Measurements from ENCODE around the gene PCNT.

Gene PCNT

DNA sequence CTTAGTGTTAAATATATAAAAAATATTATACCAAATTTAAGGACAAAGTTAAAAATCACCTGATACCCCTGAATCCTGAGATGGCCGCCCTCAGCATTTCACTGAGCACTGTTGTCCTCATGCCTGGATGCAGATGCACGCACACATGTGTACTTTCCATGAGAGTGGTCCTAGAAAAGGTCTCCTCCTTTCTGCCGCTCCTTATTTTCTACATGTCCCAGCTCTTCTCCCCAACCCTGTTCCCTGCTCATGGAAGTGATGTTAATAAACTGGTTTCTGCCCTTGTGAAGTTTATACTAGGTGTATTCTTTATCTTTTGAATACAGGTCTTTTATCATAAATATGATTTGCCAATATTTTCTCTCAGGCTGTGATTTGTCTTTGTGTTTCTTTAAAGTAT is 167.6 kb downstream of the PCNT start:
- DNase-seq, result no peak

DNA sequence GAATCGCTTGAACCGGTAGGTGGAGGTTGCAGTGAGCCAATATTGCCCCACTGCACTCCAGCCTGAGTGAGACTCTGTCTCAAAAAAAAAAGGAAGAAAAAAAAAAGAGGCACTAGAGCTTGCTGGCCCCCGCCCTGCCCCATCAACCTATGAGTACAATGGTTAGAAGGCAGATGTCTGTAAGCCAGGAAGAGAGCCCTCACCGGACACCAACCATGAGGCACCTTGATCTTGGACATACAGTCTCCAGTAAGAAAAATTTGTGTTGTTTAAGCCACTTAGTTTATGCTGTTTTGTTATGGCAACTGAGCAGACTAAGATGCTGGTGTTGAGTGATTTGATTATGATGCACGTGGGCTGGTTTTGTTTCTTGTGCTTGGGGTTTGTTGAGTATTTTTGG is 168.9 kb downstream of the PCNT start:
- DNase-seq, result no peak

DNA sequence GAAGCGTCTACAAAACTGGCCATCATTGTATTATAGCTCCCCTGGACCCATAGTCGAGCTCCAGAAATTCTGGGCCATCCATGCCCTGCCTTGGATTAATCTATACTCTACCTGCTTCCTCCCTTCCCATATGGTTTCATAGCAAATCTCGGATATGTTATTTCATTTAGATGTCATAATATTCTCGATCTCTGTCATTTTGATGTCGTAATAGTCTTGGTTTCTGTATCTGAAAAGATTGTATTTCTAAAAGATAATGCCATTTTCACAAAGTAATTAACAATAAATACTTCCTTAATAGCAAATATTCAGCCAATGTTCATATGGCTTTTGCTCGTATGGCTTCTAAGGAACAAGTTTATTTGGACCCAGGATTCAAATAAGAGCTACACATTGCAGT is 169.9 kb downstream of the PCNT start:
- no peak for DNase-seq
